Adrenal gland (tissue), 19 donors: ENCODE results near the gene XPNPEP3. TPM values are rescaled to one million over a fixed set of nuclear protein-coding genes. Genes with fewer than 3 reads are reported as not detected.

ENCODE experiments used
- DNase-seq, 7 donors: peaks; one replicate each; pipeline ENCODE4 v3.0.0-alpha.2; 2019 to 2020
- H3K27ac ChIP-seq, 5 donors: fragments of 200-600 bp; sonication (generic) in 4 of 5; 1 replicate in 3 of 5; 2 replicates in 2 of 5; pipeline versions ENCODE4 v1.5.1 to v1.8.0; 2016 to 2020; ENCODE audit warnings: mild to moderate bottlenecking in 1 of 5
- H3K27me3 ChIP-seq: fragments of 200-600 bp; 2 replicates; pipeline ENCODE4 v1.8.0; 2021
- H3K36me3 ChIP-seq, 2 donors: fragments of 200-600 bp; replicated peaks in 1 of 2; 1 replicate in 1 of 2; 2 replicates in 1 of 2; pipeline versions ENCODE4 v1.5.1 to v1.8.0; 2018 to 2022
- H3K4me1 ChIP-seq, 2 donors: fragments of 200-600 bp; replicated peaks in 1 of 2; 1 replicate in 1 of 2; 2 replicates in 1 of 2; pipeline versions ENCODE4 v1.5.1 to v1.8.0; 2018 to 2021
- H3K4me3 ChIP-seq, 4 donors: fragments of 200-600 bp; sonication (generic) in 3 of 4; one replicate each; pipeline ENCODE4 v1.5.1; 2016 to 2018
- H3K9me3 ChIP-seq, 3 donors: fragments of 200-600 bp; sonication (generic) in 1 of 3; replicated peaks in 1 of 3; 1 replicate in 2 of 3; 2 replicates in 1 of 3; pipeline versions ENCODE4 v1.5.1 to v1.8.0; 2016 to 2021
- POLR2A ChIP-seq, 2 donors: fragments of 450-650 bp; IDR thresholded peaks; one replicate each; pipeline ENCODE4 v1.6.1; 2017; ENCODE audit warnings: antibody characterized with exemption in 2 of 2, mild to moderate bottlenecking in 2 of 2, moderate library complexity in 1 of 2
- WGBS, 4 donors: extraction: QIAGEN DNeasy Blood & Tissue Kit in 2 of 4; methylation state at CpG; one replicate each; pipeline versions ENCODE4 v1.1.5 to v1.1.7; 2013 to 2017; 5-methylcytosine and 5-hydroxymethylcytosine counted together
- intact Hi-C, 2 donors: fragments of 100-400 bp; cut with DNase I; formaldehyde crosslinking; loops; one replicate each; pipeline versions ENCODE4 v1.14.1 to v1.15.0; 2022 to 2023
- long read RNA-seq, 10 donors: library from polyadenylated mRNA in 3 of 10; unstranded in 2 of 10; stranded (forward) in 1 of 10; transcript quantifications; one replicate each; pipeline ENCODE4 v2.0.0 and lab custom pipeline, GENCODE V29; 2021 to 2026
- polyA plus RNA-seq, 3 donors: library from polyadenylated mRNA; stranded (reverse); fragments of 200-250 nt in 2 of 3; fragments of 350-450 nt in 1 of 3; fragmentation: Illumina TruSeq in 1 of 3; extraction: RNeasy Lipid Tissue Mini Kit (QIAGEN cat#74804) in 1 of 3; gene quantifications; one replicate each; pipeline ENCODE4 v1.2.3, GENCODE V29; 2013 to 2014
- total RNA-seq, 9 donors: library from RNA; depleted of rRNA in 4 of 9; stranded (reverse); fragments of >200 nt in 4 of 9; fragments of 120-200 nt in 1 of 9; fragmentation: NEBNext Ultra II Directional in 1 of 9; extraction: Animal tissue kit (Norgen Biotek cat#: 25700) in 1 of 9; gene quantifications; one replicate each; pipeline versions ENCODE4 v1.1.0 to v1.2.4, GENCODE V29; 2013 to 2023
- TF ChIP-seq, protein P1 (sequence below), 6 experiments: fragments of 450-650 bp in 4 of 6; fragments of 200-600 bp in 2 of 6; sonication (generic) in 1 of 6; IDR thresholded peaks; 1 replicate in 5 of 6; 2 replicates in 1 of 6; pipeline versions ENCODE4 v1.5.1 to v1.8.0; 2016 to 2021; ENCODE audit warnings: antibody characterized with exemption in 6 of 6, mild to moderate bottlenecking in 2 of 6, moderate library complexity in 1 of 6
- donor health status: healthy with polysubstance abuse.
- donor health status: Bipolar disorder and iron deficiency.
- donor health status: DM: yes; HTN: yes; CAD: no.
- donor health status: DM: no; HTN: no; CAD: no.
- donor health status: DM: no; HTN: no; CAD: no.
- donor health status: DM: yes; HTN: yes; CAD: no.

XPNPEP3 gene
- total RNA-seq (10 to 100 TPM; 12.9 to 41.1 (median 23.7) TPM), polyA plus RNA-seq (10 to 100 TPM in 1 of 3 donors, 1 to 10 TPM in 2; 6.4 to 24.2 (median 7.3) TPM)
- long read RNA-seq, donor 1, partial matches to known transcripts, result 7 of 11 reads
- long read RNA-seq, donor 1, other reads (novel, unspliced or antisense), result 0 of 11 reads
- long read RNA-seq, donor 2, full-length matches to known transcripts, result 3 of 13 reads
- long read RNA-seq, donor 2, partial matches to known transcripts, result 10 of 13 reads
- long read RNA-seq, donor 2, other reads (novel, unspliced or antisense), result 0 of 13 reads
- long read RNA-seq, donor 3, partial matches to known transcripts, result 0 of 1 reads
- long read RNA-seq, donor 3, other reads (novel, unspliced or antisense), result 0 of 1 reads
- long read RNA-seq, donor 4, full-length matches to known transcripts, result 7 of 15 reads
- long read RNA-seq, donor 4, partial matches to known transcripts, result 1 of 15 reads
- long read RNA-seq, donor 4, other reads (novel, unspliced or antisense), result 7 of 15 reads
- long read RNA-seq, donor 5, full-length matches to known transcripts, result 5 of 18 reads
- long read RNA-seq, donor 5, partial matches to known transcripts, result 0 of 18 reads
- long read RNA-seq, donor 5, other reads (novel, unspliced or antisense), result 13 of 18 reads
- long read RNA-seq, donor 6, full-length matches to known transcripts, result 5 of 13 reads
- long read RNA-seq, donor 6, partial matches to known transcripts, result 1 of 13 reads
- long read RNA-seq, donor 6, other reads (novel, unspliced or antisense), result 7 of 13 reads
- long read RNA-seq, donor 7, partial matches to known transcripts, result 0 of 1 reads
- long read RNA-seq, donor 7, other reads (novel, unspliced or antisense), result 0 of 1 reads
- long read RNA-seq, donor 8, result 0 reads
- long read RNA-seq, donor 9, result 0 reads
- long read RNA-seq, donor 10, partial matches to known transcripts, result 5 of 5 reads
- long read RNA-seq, donor 10, other reads (novel, unspliced or antisense), result 0 of 5 reads

DNA sequence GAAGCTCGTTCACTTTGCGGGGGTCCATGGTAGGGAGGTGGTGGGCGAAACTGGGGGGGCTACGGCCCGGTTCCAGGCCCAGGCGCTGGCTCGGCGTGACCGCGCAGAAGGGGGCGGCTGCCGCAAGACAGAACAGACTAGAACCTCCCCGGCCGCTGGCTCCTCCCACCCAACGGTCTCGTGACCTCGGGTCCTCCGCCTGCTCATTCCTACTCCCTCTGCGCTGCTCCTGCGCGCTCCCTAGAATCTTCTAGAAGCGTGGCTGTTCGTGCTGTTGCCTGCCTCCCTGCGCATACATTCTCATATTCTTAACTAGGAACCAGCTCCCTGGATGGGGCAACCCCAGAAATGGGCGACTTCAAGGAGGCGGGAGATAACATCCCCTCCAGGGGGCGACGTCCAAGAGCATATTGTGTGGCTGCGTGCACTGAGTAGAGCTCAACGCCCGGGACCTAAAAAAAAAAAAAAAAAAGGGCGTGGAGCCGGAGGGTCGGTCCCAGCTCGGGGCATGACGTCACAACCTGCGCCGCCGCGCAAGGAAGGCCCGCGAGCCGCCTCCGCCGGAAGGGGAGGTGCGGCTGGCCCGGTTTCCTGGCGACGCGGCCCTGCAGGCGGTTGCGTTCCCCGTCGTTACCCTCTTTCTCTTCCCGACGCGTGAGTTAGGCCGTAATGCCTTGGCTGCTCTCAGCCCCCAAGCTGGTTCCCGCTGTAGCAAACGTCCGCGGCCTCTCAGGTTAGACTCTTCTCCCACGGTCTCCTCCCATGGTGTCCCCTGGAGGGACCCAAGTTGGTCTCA lies at the start of gene XPNPEP3, which contains the start of gene ST13:
Gene XPNPEP3 (plus strand): TSS at position 636 of the 796 bp plus-strand sequence. CDS start 34 bp downstream, at position 670.
Gene ST13 (minus strand): TSS at position 127 of the 796 bp plus-strand sequence. CDS start 99 bp downstream, at position 28.
- Histone ChIP-seq H3K36me3 (no peaks in the 10 kb centered on the region), H3K4me3 (peak within 1 kb of the TSS; percentile 89 to 99 (median 92)), H3K27ac (peak within 1 kb of the TSS; percentile 93 to 99 (median 96)), H3K4me1 (peaks cover 22 to 56% of the 10 kb centered on the region in 2 donors), H3K27me3 (no peaks in the 10 kb centered on the region), H3K9me3 (no peaks in the 10 kb centered on the region)
- DNase-seq, result peak; percentile 98 to 99 (median 99)
- intact Hi-C loops, result loop anchor here in 1 of 2 donors (10.0 kb wide), 1 partner anchor 308 kb away; no protein-coding TSS in a partner anchor
- peak; percentile 63 to 86 for TF ChIP-seq POLR2A (IDR thresholded peaks at IDR 0.05)
- TF ChIP-seq, protein P1, sequence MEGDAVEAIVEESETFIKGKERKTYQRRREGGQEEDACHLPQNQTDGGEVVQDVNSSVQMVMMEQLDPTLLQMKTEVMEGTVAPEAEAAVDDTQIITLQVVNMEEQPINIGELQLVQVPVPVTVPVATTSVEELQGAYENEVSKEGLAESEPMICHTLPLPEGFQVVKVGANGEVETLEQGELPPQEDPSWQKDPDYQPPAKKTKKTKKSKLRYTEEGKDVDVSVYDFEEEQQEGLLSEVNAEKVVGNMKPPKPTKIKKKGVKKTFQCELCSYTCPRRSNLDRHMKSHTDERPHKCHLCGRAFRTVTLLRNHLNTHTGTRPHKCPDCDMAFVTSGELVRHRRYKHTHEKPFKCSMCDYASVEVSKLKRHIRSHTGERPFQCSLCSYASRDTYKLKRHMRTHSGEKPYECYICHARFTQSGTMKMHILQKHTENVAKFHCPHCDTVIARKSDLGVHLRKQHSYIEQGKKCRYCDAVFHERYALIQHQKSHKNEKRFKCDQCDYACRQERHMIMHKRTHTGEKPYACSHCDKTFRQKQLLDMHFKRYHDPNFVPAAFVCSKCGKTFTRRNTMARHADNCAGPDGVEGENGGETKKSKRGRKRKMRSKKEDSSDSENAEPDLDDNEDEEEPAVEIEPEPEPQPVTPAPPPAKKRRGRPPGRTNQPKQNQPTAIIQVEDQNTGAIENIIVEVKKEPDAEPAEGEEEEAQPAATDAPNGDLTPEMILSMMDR (IDR thresholded peaks at IDR 0.05), result peak in 3 of 6 experiments; percentile 14 to 28 (median 20)
- 0% methylated on average over 4 to 63 of the region's 63 CpGs for WGBS, 4 donors

DNA sequence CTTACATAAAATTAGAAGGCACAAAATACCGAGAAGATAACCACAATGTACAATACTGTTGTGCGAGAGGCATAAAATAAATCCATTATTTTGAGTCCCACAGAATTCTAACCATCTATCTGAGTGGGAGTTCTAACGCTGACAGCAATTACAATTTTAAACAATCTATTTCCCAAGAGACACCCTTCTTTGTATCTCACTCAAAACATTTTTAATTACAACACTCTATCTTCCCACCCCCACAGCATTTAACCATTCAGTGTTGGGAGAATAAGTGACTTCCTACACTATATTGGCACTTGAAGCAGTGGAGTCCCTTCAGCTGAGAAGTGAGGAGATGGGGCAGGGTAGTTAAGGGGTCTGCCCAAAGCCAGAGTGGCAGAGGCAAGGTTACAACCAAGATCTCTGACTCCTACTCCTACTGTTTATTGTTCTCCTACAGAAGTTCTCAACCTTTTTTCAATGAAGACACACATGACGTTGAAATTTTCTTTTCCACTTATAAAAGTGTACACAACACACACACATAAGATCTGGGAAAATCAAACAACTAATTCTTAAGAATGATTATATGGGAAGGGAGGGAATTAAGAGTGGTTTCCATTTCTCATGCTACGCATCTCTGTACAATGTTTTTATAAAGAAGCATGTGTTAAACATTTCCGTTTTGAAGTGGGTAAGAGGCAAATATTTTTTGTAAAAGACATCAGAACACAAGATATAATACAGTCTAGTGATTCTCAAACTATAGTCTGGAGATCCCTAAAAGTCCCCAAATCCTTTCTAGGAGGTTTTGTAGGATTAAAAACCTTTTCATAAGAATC lies 48.7 kb upstream of the XPNPEP3 start:
- no peaks in the 10 kb centered on the region for H3K27me3 ChIP-seq
- no peak overlapping the region for H3K27ac ChIP-seq
- WGBS, 4 donors, result 68 to 83% (median 72%) methylated on average over 6 of the region's 6 CpGs

DNA sequence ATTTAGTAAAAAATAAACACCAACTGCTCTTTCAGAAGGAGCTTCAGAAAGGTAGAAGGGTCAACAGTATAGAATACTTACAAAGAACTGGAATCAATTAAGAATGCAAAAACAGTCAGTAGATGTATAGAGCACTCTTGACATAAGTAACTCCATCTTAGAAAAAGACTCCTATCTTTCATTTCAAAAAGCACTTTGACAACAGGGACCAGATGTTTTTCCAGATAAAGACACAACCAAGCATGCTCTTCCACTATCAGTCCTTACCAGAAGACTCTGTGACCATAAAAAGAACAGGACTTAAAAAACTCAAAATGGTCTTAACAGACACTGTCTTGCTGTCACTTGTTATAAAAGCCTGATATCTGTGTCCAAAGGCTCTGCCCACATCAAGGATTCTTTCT lies 43.0 kb upstream of the XPNPEP3 start:
- TF ChIP-seq, protein P1 (IDR thresholded peaks at IDR 0.05), result no peak
- no peak for TF ChIP-seq POLR2A (IDR thresholded peaks at IDR 0.05)
- peaks cover 12 to 19% of the 10 kb centered on the region in 2 donors for H3K4me1 ChIP-seq
- no peak overlapping the region for H3K27ac ChIP-seq
- intact Hi-C loops, result loop anchor here in 1 of 2 donors (10.0 kb wide), 1 partner anchor 81 kb away; no protein-coding TSS in a partner anchor
- H3K27me3 ChIP-seq, result no peaks in the 10 kb centered on the region
- no peaks in the 10 kb centered on the region for H3K9me3 ChIP-seq
- no peaks in the 10 kb centered on the region for H3K36me3 ChIP-seq
- DNase-seq, result no peak
- H3K4me3 ChIP-seq, result no peak overlapping the region

More for the DNA sequence above, 48.7 kb upstream of the XPNPEP3 start:
- Histone ChIP-seq H3K36me3 (no peaks in the 10 kb centered on the region), H3K4me3 (no peak overlapping the region), H3K9me3 (no peaks in the 10 kb centered on the region), H3K4me1 (peaks cover 0 to 7% of the 10 kb centered on the region in 2 donors)
- TF ChIP-seq, protein P1 (IDR thresholded peaks at IDR 0.05), result no peak
- TF ChIP-seq POLR2A (IDR thresholded peaks at IDR 0.05), result no peak
- intact Hi-C loops, result no loop called here
- DNase-seq, result no peak
